C4-2B (cell line): ENCODE measurements around the gene COL23A1.

ENCODE experiments used
- ZFX ChIP-seq: fragments of 450-650 bp; IDR thresholded peaks from 2 replicates; pipeline ENCODE4 v1.6.1; 2017
- TF ChIP-seq, protein P1 (sequence below): fragments of 450-650 bp; conservative IDR thresholded peaks from 2 replicates; pipeline ENCODE4 v1.5.1; 2017; ENCODE audit warnings: mild to moderate bottlenecking

DNA sequence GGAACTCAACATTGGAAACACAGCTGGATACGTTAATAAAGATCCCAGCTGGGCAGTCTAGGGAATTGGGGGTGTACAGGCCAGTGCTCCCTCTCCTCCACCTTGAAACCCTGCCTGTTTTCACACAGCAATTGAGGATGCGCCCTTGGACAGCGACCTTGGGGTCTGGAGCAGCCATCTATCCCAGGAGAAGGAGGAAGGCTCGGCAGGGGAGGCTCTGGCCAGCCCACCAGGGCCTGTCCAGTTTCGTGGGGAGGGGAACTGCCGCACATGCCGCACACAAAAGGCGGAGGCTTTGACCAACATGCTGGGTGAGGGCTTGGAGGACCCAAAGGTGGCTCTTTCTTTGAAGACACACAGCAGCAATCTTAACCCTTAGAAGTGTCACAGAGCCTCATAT lies 1.4 kb downstream of the COL23A1 start:
- TF ChIP-seq, protein P1, sequence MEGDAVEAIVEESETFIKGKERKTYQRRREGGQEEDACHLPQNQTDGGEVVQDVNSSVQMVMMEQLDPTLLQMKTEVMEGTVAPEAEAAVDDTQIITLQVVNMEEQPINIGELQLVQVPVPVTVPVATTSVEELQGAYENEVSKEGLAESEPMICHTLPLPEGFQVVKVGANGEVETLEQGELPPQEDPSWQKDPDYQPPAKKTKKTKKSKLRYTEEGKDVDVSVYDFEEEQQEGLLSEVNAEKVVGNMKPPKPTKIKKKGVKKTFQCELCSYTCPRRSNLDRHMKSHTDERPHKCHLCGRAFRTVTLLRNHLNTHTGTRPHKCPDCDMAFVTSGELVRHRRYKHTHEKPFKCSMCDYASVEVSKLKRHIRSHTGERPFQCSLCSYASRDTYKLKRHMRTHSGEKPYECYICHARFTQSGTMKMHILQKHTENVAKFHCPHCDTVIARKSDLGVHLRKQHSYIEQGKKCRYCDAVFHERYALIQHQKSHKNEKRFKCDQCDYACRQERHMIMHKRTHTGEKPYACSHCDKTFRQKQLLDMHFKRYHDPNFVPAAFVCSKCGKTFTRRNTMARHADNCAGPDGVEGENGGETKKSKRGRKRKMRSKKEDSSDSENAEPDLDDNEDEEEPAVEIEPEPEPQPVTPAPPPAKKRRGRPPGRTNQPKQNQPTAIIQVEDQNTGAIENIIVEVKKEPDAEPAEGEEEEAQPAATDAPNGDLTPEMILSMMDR, result no peak
- TF ChIP-seq ZFX, result no peak
